A673 (cell line): ENCODE data around the gene PSMD7. TPM values are rescaled to one million over a fixed set of nuclear protein-coding genes. Genes with fewer than 3 reads are reported as not detected.
A peak's percentile ranks its signal among the peaks of the same experiment; 100 is the strongest.

ENCODE experiments used
- BruUV-seq: library from RNA; stranded (reverse); fragments of 400-500 nt; replicated peaks from 2 replicates; lab custom pipeline; 2021; lab: Mats Ljungman, UMichigan
- CTCF ChIA-PET: fragments of 300-600 bp; sonication (Branson Sonifier 250); formaldehyde crosslinking; loops from one replicate; lab custom pipeline; 2022; ENCODE audit warnings: antibody characterized with exemption; lab: Charles Lee
- POLR2A ChIA-PET: fragments of 300-600 bp; sonication (Branson Sonifier 250); formaldehyde crosslinking; loops from one replicate; lab custom pipeline; 2022; ENCODE audit warnings: antibody characterized with exemption; ENCODE audit not compliant: low non-redundant PET; lab: Charles Lee
- DNase-seq: peaks from one replicate; pipeline ENCODE4 v3.0.0-alpha.2; 2015; ENCODE audit warnings: low spot score
- H3K27ac ChIP-seq: fragments of 200-600 bp; sonication (generic); 2 replicates; pipeline ENCODE4 v1.5.1; 2016; ENCODE audit warnings: mixed run types, low read depth, mild to moderate bottlenecking, mixed read lengths, antibody characterized with exemption, low read length; ENCODE audit not compliant: poor library complexity, severe bottlenecking
- H3K27me3 ChIP-seq: fragments of 200-600 bp; sonication (generic); replicated peaks from 2 replicates; pipeline ENCODE4 v1.6.1; 2017; ENCODE audit warnings: mixed run types, low read depth, mild to moderate bottlenecking, mixed read lengths, antibody characterized with exemption, low read length; ENCODE audit not compliant: insufficient read depth, poor library complexity
- H3K36me3 ChIP-seq: fragments of 200-600 bp; sonication (generic); 2 replicates; pipeline ENCODE4 v1.6.1; 2016; ENCODE audit warnings: mixed run types, mild to moderate bottlenecking, mixed read lengths, antibody characterized with exemption, low read length; ENCODE audit not compliant: insufficient read depth, poor library complexity, severe bottlenecking
- H3K4me1 ChIP-seq: fragments of 200-600 bp; sonication (generic); 2 replicates; pipeline ENCODE4 v1.6.1; 2017; ENCODE audit warnings: mixed run types, mild to moderate bottlenecking, mixed read lengths, antibody characterized with exemption, low read length; ENCODE audit not compliant: insufficient read depth, poor library complexity, severe bottlenecking
- H3K4me3 ChIP-seq: fragments of 200-600 bp; sonication (generic); 2 replicates; pipeline ENCODE4 v1.5.1; 2016; ENCODE audit warnings: low read depth, mixed run types, mild to moderate bottlenecking, mixed read lengths, low read length; ENCODE audit not compliant: poor library complexity, severe bottlenecking
- H3K9me3 ChIP-seq: fragments of 200-600 bp; sonication (generic); 2 replicates; pipeline ENCODE4 v1.6.1; 2016; ENCODE audit warnings: mixed run types, low read depth, mild to moderate bottlenecking, mixed read lengths, antibody characterized with exemption, low read length; ENCODE audit not compliant: poor library complexity, severe bottlenecking
- CTCF ChIP-seq: fragments of 300-800, 200-600 bp; sonication (generic); conservative IDR thresholded peaks from 2 replicates; pipeline ENCODE4 v1.5.1; 2017; ENCODE audit warnings: low read depth, mild to moderate bottlenecking, antibody characterized with exemption, low read length, moderate library complexity, mixed read lengths
- EZH2 ChIP-seq: fragments of 200-600 bp; sonication (generic); IDR thresholded peaks from 2 replicates; pipeline ENCODE4 v1.6.1; 2017; ENCODE audit warnings: borderline replicate concordance, low read depth, mild to moderate bottlenecking, mixed read lengths, antibody characterized with exemption, low read length; ENCODE audit not compliant: poor library complexity, severe bottlenecking
- intact Hi-C: fragments of 100-400 bp; cut with micrococcal nuclease; formaldehyde crosslinking; loops from one replicate; pipeline ENCODE4 v1.10.0; 2022; ENCODE audit not compliant: unreplicated experiment
- total RNA-seq: library from RNA; stranded (reverse); gene quantifications from 2 replicates; pipeline ENCODE4 v1.2.3, GENCODE V29; 2021

The PSMD7 gene
- total RNA-seq, 1 experiment from 2014 or later: 188 TPM

GRCh38 chr16:74298104-74298503 lies 1.5 kb downstream of the PSMD7 start:
- TSS peak; percentile 29 for BruUV-seq

GRCh38 chr16:74302341-74302740 lies 5.7 kb downstream of the PSMD7 start:
- ChIA-PET POLR2A (interaction anchor here (0.6 to 0.8 kb wide), 2 partner anchors 219 to 354 kb away, joined by 4 read pairs; no protein-coding TSS in a partner anchor), CTCF (no interaction called here)
- Histone ChIP-seq H3K27me3 (no peaks in the 10 kb centered on the region), H3K4me3 (no peak overlapping the region), H3K36me3 (peaks cover 87% of the 10 kb centered on the region), H3K27ac (no peak overlapping the region), H3K4me1 (peaks cover 13% of the 10 kb centered on the region), H3K9me3 (no peaks in the 10 kb centered on the region)
- TF ChIP-seq EZH2 (no peak), CTCF (no peak)
- DNase-seq: no peak
- intact Hi-C loops: loop anchor here (10.0 kb wide), 1 partner anchor 352 kb away; no protein-coding TSS in a partner anchor
- no TSS peak for BruUV-seq

More at GRCh38 chr16:74298104-74298503, 1.5 kb downstream of the PSMD7 start:
- H3K4me3 ChIP-seq: peak overlapping the region; percentile 87
- no peak for DNase-seq
- TF ChIP-seq CTCF (no peak), EZH2 (no peak)
- H3K4me1 ChIP-seq: peaks cover 16% of the 10 kb centered on the region
- POLR2A ChIA-PET: interaction anchor here (0.7 kb wide), 1 partner anchor 732 kb away, joined by 6 read pairs; no protein-coding TSS in a partner anchor
- no peaks in the 10 kb centered on the region for H3K27me3 ChIP-seq
- peaks cover 46% of the 10 kb centered on the region for H3K36me3 ChIP-seq
- H3K27ac ChIP-seq: no peak overlapping the region
- no peaks in the 10 kb centered on the region for H3K9me3 ChIP-seq
- CTCF ChIA-PET: interaction anchor here (0.9 kb wide), 1 partner anchor 10 kb away, joined by 3 read pairs; no protein-coding TSS in a partner anchor
- intact Hi-C loops: no loop called here

- H3K27me3 ChIP-seq: no peaks in the 10 kb centered on the region
- no peaks in the 10 kb centered on the region for H3K9me3 ChIP-seq
- no peak overlapping the region for H3K4me3 ChIP-seq
- ChIA-PET POLR2A (no interaction called here), CTCF (no interaction called here)
- H3K4me1 ChIP-seq: no peaks in the 10 kb centered on the region
- H3K36me3 ChIP-seq: peaks cover 79% of the 10 kb centered on the region
- TF ChIP-seq EZH2: no peak
- TF ChIP-seq CTCF: peak; percentile 57
- intact Hi-C loops: loop anchor here (10.0 kb wide), 1 partner anchor 351 kb away; no protein-coding TSS in a partner anchor
- peak; percentile 22 for DNase-seq
- no peak overlapping the region for H3K27ac ChIP-seq
- no TSS peak for BruUV-seq
Measured at GRCh38 chr16:74304164-74304834, 7.7 kb downstream of the PSMD7 start.
